HG03175 (cell line): ENCODE measurements around the gene RALBP1.

ENCODE experiments used
- ATAC-seq: cut with Tn5 transposase; IDR thresholded peaks from one replicate; pipeline ENCODE4 v1.9.1; 2021; ENCODE audit warnings: mild to moderate bottlenecking, moderate library complexity; ENCODE audit not compliant: unreplicated experiment

Gene RALBP1

DNA sequence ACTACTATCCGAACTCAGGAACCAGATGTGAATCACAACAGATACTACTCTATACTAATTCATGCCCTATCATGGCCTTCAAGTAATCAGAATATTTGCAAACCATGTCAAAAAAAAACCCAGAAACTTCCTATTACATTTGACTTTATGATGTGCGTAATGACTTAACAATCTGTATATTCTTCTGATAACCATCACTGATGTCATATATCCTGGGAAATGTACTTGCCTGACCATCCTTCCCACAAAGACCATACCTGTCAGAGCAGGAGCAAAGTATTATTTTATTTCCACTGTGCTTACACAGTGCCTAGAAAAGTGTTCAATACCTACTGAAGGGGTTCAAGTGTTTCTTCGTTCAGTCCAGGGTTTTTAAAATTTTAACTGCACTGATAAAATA, 111.5 kb downstream of the RALBP1 start:
- ATAC-seq, result no peak
